Measurements from ENCODE around the gene SIT1. TPM values are rescaled to one million over a fixed set of nuclear protein-coding genes. Genes with fewer than 3 reads are reported as not detected.

The SIT1 gene
- total and polyA plus RNA-seq, 10 donors, result 24.2 to 82.7 (median 41.1) TPM

DNA sequence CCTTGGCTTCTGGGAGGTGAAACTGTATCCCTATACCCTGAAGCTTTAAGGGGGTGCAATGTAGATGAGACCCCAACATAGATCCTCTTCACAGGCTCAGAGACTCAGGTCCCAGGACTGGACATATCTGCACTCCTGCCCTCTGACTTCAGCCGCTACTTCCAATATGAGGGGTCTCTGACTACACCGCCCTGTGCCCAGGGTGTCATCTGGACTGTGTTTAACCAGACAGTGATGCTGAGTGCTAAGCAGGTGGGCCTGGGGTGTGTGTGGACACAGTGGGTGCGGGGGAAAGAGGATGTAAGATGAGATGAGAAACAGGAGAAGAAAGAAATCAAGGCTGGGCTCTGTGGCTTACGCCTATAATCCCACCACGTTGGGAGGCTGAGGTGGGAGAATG, 28.4 kb upstream of the SIT1 start:
- intact Hi-C loops (cut with DNase I; ENCODE audit: low total_unique reads), result no loop called here
- TF ChIP-seq, protein P1, sequence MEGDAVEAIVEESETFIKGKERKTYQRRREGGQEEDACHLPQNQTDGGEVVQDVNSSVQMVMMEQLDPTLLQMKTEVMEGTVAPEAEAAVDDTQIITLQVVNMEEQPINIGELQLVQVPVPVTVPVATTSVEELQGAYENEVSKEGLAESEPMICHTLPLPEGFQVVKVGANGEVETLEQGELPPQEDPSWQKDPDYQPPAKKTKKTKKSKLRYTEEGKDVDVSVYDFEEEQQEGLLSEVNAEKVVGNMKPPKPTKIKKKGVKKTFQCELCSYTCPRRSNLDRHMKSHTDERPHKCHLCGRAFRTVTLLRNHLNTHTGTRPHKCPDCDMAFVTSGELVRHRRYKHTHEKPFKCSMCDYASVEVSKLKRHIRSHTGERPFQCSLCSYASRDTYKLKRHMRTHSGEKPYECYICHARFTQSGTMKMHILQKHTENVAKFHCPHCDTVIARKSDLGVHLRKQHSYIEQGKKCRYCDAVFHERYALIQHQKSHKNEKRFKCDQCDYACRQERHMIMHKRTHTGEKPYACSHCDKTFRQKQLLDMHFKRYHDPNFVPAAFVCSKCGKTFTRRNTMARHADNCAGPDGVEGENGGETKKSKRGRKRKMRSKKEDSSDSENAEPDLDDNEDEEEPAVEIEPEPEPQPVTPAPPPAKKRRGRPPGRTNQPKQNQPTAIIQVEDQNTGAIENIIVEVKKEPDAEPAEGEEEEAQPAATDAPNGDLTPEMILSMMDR (IDR thresholded peaks at IDR 0.05 in 8 of 11, conservative IDR thresholded peaks at IDR 0.05 in 3 of 11), result no peak
- TF ChIP-seq POLR2AphosphoS5 (IDR thresholded peaks at IDR 0.05), result no peak
- TF ChIP-seq POLR2A (IDR thresholded peaks at IDR 0.05), result no peak

GRCh38 chr9:35675732-35676392, 25.1 kb upstream of the SIT1 start:
- Histone ChIP-seq H3K9me3 (no peaks in the 10 kb centered on the region), H3K4me1 (peaks cover 0 to 24% (median 16%) of the 10 kb centered on the region in 6 donors), H3K27ac (no peak overlapping the region), H3K4me3 (peak overlapping the region; percentile 31 to 72 (median 46)), H3K36me3 (no peaks in the 10 kb centered on the region), H3K27me3 (replicated peaks in 1 of 7) (peaks cover 0 to 17% (median 4%) of the 10 kb centered on the region in 7 donors)
- peak in 2 of 3 donors; percentile 32 to 50 for TF ChIP-seq POLR2AphosphoS5 (IDR thresholded peaks at IDR 0.05)
- no peak for TF ChIP-seq POLR2A (IDR thresholded peaks at IDR 0.05)
- TF ChIP-seq, protein P1 (IDR thresholded peaks at IDR 0.05 in 8 of 11, conservative IDR thresholded peaks at IDR 0.05 in 3 of 11), result peak in 1 of 11 experiments; percentile 15
- intact Hi-C loops (cut with DNase I; ENCODE audit: low total_unique reads), result no loop called here
- peak; percentile 82 for DNase-seq
- WGBS, 5 donors, result 9 to 14% (median 10%) methylated on average over 22 to 51 of the region's 51 CpGs

More for the DNA sequence above, 28.4 kb upstream of the SIT1 start:
- Histone ChIP-seq H3K9me3 (no peaks in the 10 kb centered on the region), H3K4me3 (no peak overlapping the region), H3K27me3 (replicated peaks in 1 of 7) (peaks cover 0 to 17% (median 4%) of the 10 kb centered on the region in 7 donors), H3K36me3 (peaks cover 0 to 24% (median 2%) of the 10 kb centered on the region in 6 donors), H3K27ac (no peak overlapping the region), H3K4me1 (peaks cover 0 to 26% (median 16%) of the 10 kb centered on the region in 6 donors)
- WGBS, 5 donors, result 89 to 95% (median 93%) methylated on average over 5 of the region's 5 CpGs
- DNase-seq, result peak; percentile 46

DNA sequence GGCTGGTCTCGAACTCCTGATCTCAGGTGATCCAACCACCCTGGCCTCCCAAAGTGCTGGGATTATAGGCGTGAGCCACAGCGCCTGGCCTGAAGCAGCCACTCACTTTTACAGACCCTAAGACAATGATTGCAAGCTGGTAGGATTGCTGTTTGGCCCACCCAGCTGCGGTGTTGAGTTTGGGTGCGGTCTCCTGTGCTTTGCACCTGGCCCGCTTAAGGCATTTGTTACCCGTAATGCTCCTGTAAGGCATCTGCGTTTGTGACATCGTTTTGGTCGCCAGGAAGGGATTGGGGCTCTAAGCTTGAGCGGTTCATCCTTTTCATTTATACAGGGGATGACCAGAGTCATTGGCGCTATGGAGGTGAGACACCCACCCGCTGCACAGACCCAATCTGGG, 24.5 kb upstream of the SIT1 start:
- intact Hi-C loops (cut with DNase I; ENCODE audit: low total_unique reads), result no loop called here
- H3K4me1 ChIP-seq, result peaks cover 0 to 18% (median 14%) of the 10 kb centered on the region in 6 donors
- H3K27ac ChIP-seq, result no peak overlapping the region
- DNase-seq, result no peak
- H3K4me3 ChIP-seq, result peak overlapping the region in 6 of 8 donors; percentile 31 to 72 (median 46)
- TF ChIP-seq, protein P1 (IDR thresholded peaks at IDR 0.05 in 8 of 11, conservative IDR thresholded peaks at IDR 0.05 in 3 of 11), result no peak
- no peak for TF ChIP-seq POLR2A (IDR thresholded peaks at IDR 0.05)
- TF ChIP-seq POLR2AphosphoS5 (IDR thresholded peaks at IDR 0.05), result no peak
- no peaks in the 10 kb centered on the region for H3K9me3 ChIP-seq
- H3K36me3 ChIP-seq, result no peaks in the 10 kb centered on the region
- peaks cover 0 to 17% (median 4%) of the 10 kb centered on the region in 7 donors for H3K27me3 ChIP-seq (replicated peaks in 1 of 7)
- 43 to 52% (median 51%) methylated on average over 11 to 13 of the region's 13 CpGs for WGBS, 5 donors

- peaks cover 0 to 17% (median 4%) of the 10 kb centered on the region in 7 donors for H3K27me3 ChIP-seq (replicated peaks in 1 of 7)
- DNase-seq, result no peak
- TF ChIP-seq, protein P1 (IDR thresholded peaks at IDR 0.05 in 8 of 11, conservative IDR thresholded peaks at IDR 0.05 in 3 of 11), result no peak
- no peak for TF ChIP-seq POLR2AphosphoS5 (IDR thresholded peaks at IDR 0.05)
- peaks cover 0 to 18% (median 14%) of the 10 kb centered on the region in 6 donors for H3K4me1 ChIP-seq
- no peak overlapping the region for H3K4me3 ChIP-seq
- WGBS, 5 donors, result 75 to 93% (median 89%) methylated on average over 3 of the region's 3 CpGs
- intact Hi-C loops (cut with DNase I; ENCODE audit: low total_unique reads), result no loop called here
- H3K36me3 ChIP-seq, result no peaks in the 10 kb centered on the region
- H3K9me3 ChIP-seq, result no peaks in the 10 kb centered on the region
- H3K27ac ChIP-seq, result no peak overlapping the region
Observed at GRCh38 chr9:35674025-35674361, 23.3 kb upstream of the SIT1 start.

Measured in spleen (tissue), 11 donors.